ENCODE measurements around the gene SCGB1D2. TPM values are rescaled to one million over a fixed set of nuclear protein-coding genes. Genes with fewer than 3 reads are reported as not detected.
A peak's percentile ranks its signal among the peaks of the same experiment; 100 is the strongest.

Gene SCGB1D2
- total and polyA plus RNA-seq, 9 donors: not detected

DNA sequence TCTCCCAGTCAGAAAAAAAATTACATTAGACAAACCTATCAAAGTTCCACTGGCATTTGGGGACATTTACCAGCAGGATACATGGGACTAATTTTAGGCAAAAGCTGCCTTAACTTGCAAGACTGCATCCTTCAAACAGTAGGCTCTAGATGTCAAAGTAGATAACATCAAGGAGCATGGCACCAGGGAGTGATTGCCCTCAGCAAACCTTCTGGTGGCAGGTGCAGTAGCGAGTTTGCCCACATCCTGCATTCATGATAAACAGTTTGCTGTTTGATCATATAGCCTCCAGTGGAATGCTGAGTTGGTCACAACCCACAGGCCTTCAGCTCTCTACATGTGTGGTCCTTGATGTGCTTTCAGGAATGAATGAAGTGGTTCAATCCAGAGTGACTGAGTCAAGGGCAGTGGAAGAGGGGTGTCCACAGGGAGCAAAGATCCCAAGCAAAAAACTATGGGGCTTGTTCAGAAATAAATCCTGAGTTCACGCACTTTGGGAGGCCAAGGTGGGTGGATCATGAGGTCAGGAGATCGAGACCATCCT, 12.0 kb downstream of the SCGB1D2 start:
- no peaks in the 10 kb centered on the region for H3K4me1 ChIP-seq (ENCODE audit: control insufficient read depth, insufficient read depth, low read length)
- no peaks in the 10 kb centered on the region for H3K36me3 ChIP-seq (ENCODE audit: control insufficient read depth, insufficient read depth, low read length)
- no CpG with 5 or more reads among the region's 3 CpGs for WGBS (ENCODE audit: insufficient coverage)
- H3K9me3 ChIP-seq (replicated peaks; ENCODE audit: control insufficient read depth, low read depth, low read length): peaks cover 18% of the 10 kb centered on the region
- no peak overlapping the region for H3K4me3 ChIP-seq (ENCODE audit: low read length)
- H3K27ac ChIP-seq (ENCODE audit: low read length): no peak overlapping the region
- peaks cover 2% of the 10 kb centered on the region for H3K27me3 ChIP-seq (ENCODE audit: control insufficient read depth, insufficient read depth, low read length)
- no peak for DNase-seq

- no peak for DNase-seq
- Histone ChIP-seq H3K4me1 (ENCODE audit: control insufficient read depth, insufficient read depth, low read length) (no peaks in the 10 kb centered on the region), H3K9me3 (replicated peaks; ENCODE audit: control insufficient read depth, low read depth, low read length) (peaks cover 14% of the 10 kb centered on the region), H3K36me3 (ENCODE audit: control insufficient read depth, insufficient read depth, low read length) (no peaks in the 10 kb centered on the region), H3K27ac (ENCODE audit: low read length) (no peak overlapping the region), H3K4me3 (ENCODE audit: low read length) (no peak overlapping the region), H3K27me3 (ENCODE audit: control insufficient read depth, insufficient read depth, low read length) (peaks cover 2% of the 10 kb centered on the region)
- 90% methylated on average over 1 of the region's 2 CpGs for WGBS (ENCODE audit: insufficient coverage)
These were observed 14.2 kb downstream of the SCGB1D2 start for GRCh38 chr11:62256281-62256680.

DNA sequence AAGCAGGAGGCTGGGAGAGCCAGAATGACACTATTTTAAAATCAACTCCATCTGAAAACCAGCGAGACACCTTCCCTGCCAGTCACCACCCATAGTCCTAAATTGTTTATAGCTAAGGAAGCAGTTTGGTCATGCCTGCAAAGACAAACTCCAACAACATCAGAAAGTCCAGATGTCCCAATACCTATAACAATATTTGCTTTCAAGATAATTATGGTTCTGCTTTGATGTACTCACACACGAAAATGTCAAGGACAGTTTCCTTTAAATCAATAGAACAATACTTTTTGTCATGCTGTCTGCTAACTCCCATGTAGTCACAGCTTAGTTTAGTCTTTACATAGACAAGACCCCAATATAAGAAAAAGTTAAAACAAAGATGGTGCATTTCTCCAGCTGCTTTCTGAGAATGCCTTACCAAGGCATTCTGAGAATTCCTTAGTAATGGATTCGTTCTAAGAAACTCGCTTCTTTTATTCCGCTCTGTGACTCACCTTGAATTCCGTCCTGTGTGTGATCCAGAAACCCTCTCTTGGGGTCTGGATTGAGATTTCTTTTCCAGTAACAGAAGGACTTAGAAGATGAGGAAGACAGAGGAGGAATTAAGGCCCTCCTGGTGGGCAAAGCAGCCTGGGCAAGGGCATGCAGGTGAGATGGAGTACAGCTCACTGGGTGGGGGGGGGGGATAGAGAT, 18.4 kb downstream of the SCGB1D2 start:
- Histone ChIP-seq H3K4me1 (ENCODE audit: control insufficient read depth, insufficient read depth, low read length) (no peaks in the 10 kb centered on the region), H3K36me3 (ENCODE audit: control insufficient read depth, insufficient read depth, low read length) (no peaks in the 10 kb centered on the region), H3K27ac (ENCODE audit: low read length) (no peak overlapping the region), H3K9me3 (replicated peaks; ENCODE audit: control insufficient read depth, low read depth, low read length) (no peaks in the 10 kb centered on the region), H3K4me3 (ENCODE audit: low read length) (no peak overlapping the region), H3K27me3 (ENCODE audit: control insufficient read depth, insufficient read depth, low read length) (no peaks in the 10 kb centered on the region)
- no peak for DNase-seq
- WGBS (ENCODE audit: insufficient coverage): 83% methylated on average over 1 of the region's 6 CpGs

DNA sequence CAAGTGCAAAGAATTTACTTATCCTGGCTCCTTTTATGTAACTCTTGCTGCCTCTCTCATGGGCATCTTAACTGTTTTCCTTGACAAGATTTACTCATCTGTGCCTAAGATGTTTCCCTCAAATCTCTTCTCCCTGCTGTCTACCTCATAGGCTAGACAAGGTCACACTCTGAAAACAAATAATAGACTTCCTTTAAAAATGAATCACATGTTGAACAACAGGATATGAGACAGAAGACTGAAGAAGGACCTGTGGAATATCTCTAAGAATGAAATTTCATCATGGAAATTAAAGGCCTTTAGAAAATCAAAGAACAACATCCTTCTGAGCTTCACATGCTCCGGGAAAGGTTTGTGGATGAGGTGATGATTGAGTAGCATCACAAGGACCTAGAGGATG, 22.0 kb downstream of the SCGB1D2 start:
- Histone ChIP-seq H3K9me3 (replicated peaks; ENCODE audit: control insufficient read depth, low read depth, low read length) (no peaks in the 10 kb centered on the region), H3K36me3 (ENCODE audit: control insufficient read depth, insufficient read depth, low read length) (no peaks in the 10 kb centered on the region), H3K27ac (ENCODE audit: low read length) (no peak overlapping the region), H3K4me3 (ENCODE audit: low read length) (no peak overlapping the region), H3K4me1 (ENCODE audit: control insufficient read depth, insufficient read depth, low read length) (no peaks in the 10 kb centered on the region), H3K27me3 (ENCODE audit: control insufficient read depth, insufficient read depth, low read length) (no peaks in the 10 kb centered on the region)
- DNase-seq: no peak
- WGBS (ENCODE audit: insufficient coverage): 100% methylated on average over 1 of the region's 1 CpG

GRCh38 chr11:62266558-62266957, 24.5 kb downstream of the SCGB1D2 start:
- no peak overlapping the region for H3K4me3 ChIP-seq (ENCODE audit: low read length)
- H3K4me1 ChIP-seq (ENCODE audit: control insufficient read depth, insufficient read depth, low read length): no peaks in the 10 kb centered on the region
- WGBS (ENCODE audit: insufficient coverage): 75% methylated on average over 4 of the region's 4 CpGs
- no peaks in the 10 kb centered on the region for H3K27me3 ChIP-seq (ENCODE audit: control insufficient read depth, insufficient read depth, low read length)
- H3K9me3 ChIP-seq (replicated peaks; ENCODE audit: control insufficient read depth, low read depth, low read length): no peaks in the 10 kb centered on the region
- H3K36me3 ChIP-seq (ENCODE audit: control insufficient read depth, insufficient read depth, low read length): no peaks in the 10 kb centered on the region
- no peak overlapping the region for H3K27ac ChIP-seq (ENCODE audit: low read length)
- peak; percentile 4 for DNase-seq

- no CpG with 5 or more reads among the region's 1 CpG for WGBS (ENCODE audit: insufficient coverage)
- Histone ChIP-seq H3K27ac (ENCODE audit: low read length) (no peak overlapping the region), H3K4me3 (ENCODE audit: low read length) (no peak overlapping the region), H3K9me3 (replicated peaks; ENCODE audit: control insufficient read depth, low read depth, low read length) (no peaks in the 10 kb centered on the region), H3K4me1 (ENCODE audit: control insufficient read depth, insufficient read depth, low read length) (no peaks in the 10 kb centered on the region), H3K27me3 (ENCODE audit: control insufficient read depth, insufficient read depth, low read length) (no peaks in the 10 kb centered on the region), H3K36me3 (ENCODE audit: control insufficient read depth, insufficient read depth, low read length) (no peaks in the 10 kb centered on the region)
- no peak for DNase-seq
These were observed 25.0 kb downstream of the SCGB1D2 start for GRCh38 chr11:62267050-62267449.

GRCh38 chr11:62267576-62267975, 25.5 kb downstream of the SCGB1D2 start:
- no peaks in the 10 kb centered on the region for H3K4me1 ChIP-seq (ENCODE audit: control insufficient read depth, insufficient read depth, low read length)
- no peaks in the 10 kb centered on the region for H3K9me3 ChIP-seq (replicated peaks; ENCODE audit: control insufficient read depth, low read depth, low read length)
- WGBS (ENCODE audit: insufficient coverage): 60% methylated on average over 1 of the region's 3 CpGs
- no peaks in the 10 kb centered on the region for H3K27me3 ChIP-seq (ENCODE audit: control insufficient read depth, insufficient read depth, low read length)
- no peak overlapping the region for H3K27ac ChIP-seq (ENCODE audit: low read length)
- no peaks in the 10 kb centered on the region for H3K36me3 ChIP-seq (ENCODE audit: control insufficient read depth, insufficient read depth, low read length)
- no peak for DNase-seq
- no peak overlapping the region for H3K4me3 ChIP-seq (ENCODE audit: low read length)

GRCh38 chr11:62269654-62270278, 27.7 kb downstream of the SCGB1D2 start, which contains the start of gene SCGB2A2:
Gene SCGB2A2, plus strand, starts transcription at chr11:62270158. Its CDS starts 59 bp downstream, at chr11:62270217.
- no peak within 1 kb of the TSS for H3K4me3 ChIP-seq (ENCODE audit: low read length)
- WGBS (ENCODE audit: insufficient coverage): 92% methylated on average over 6 of the region's 10 CpGs
- H3K27me3 ChIP-seq (ENCODE audit: control insufficient read depth, insufficient read depth, low read length): no peaks in the 10 kb centered on the region
- no peaks in the 10 kb centered on the region for H3K4me1 ChIP-seq (ENCODE audit: control insufficient read depth, insufficient read depth, low read length)
- DNase-seq: no peak
- no peaks in the 10 kb centered on the region for H3K9me3 ChIP-seq (replicated peaks; ENCODE audit: control insufficient read depth, low read depth, low read length)
- H3K36me3 ChIP-seq (ENCODE audit: control insufficient read depth, insufficient read depth, low read length): no peaks in the 10 kb centered on the region
- no peak within 1 kb of the TSS for H3K27ac ChIP-seq (ENCODE audit: low read length)

GRCh38 chr11:62273284-62273683, 31.2 kb downstream of the SCGB1D2 start:
- 60% methylated on average over 1 of the region's 5 CpGs for WGBS (ENCODE audit: insufficient coverage)
- no peaks in the 10 kb centered on the region for H3K36me3 ChIP-seq (ENCODE audit: control insufficient read depth, insufficient read depth, low read length)
- no peaks in the 10 kb centered on the region for H3K4me1 ChIP-seq (ENCODE audit: control insufficient read depth, insufficient read depth, low read length)
- H3K9me3 ChIP-seq (replicated peaks; ENCODE audit: control insufficient read depth, low read depth, low read length): no peaks in the 10 kb centered on the region
- DNase-seq: no peak
- H3K4me3 ChIP-seq (ENCODE audit: low read length): no peak overlapping the region
- H3K27me3 ChIP-seq (ENCODE audit: control insufficient read depth, insufficient read depth, low read length): no peaks in the 10 kb centered on the region
- H3K27ac ChIP-seq (ENCODE audit: low read length): no peak overlapping the region

DNA sequence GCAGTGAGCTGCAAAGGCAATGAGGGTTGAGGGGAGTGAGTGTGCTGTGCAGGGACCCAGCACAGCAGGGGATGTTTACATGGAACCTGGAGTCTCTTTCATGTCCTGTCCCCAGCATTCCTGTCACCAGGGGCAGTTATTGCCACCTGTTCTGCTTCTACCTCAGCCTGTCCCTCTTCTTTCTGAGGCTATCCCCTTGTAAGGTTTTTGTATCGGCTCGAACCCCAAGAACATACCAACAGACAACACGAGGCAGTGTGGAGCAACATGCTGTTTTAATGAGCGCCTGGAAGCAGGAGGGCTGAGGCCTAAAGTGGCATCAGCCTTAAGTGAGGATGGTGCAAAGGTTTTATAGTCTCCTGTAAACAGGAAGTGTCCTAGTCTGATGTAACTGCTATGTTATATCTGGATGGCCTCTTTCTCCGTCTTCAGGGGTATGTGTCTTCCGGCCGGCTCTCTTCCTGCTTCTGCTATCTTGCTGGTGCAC, 31.8 kb downstream of the SCGB1D2 start:
- Histone ChIP-seq H3K27ac (ENCODE audit: low read length) (no peak overlapping the region), H3K9me3 (replicated peaks; ENCODE audit: control insufficient read depth, low read depth, low read length) (no peaks in the 10 kb centered on the region), H3K36me3 (ENCODE audit: control insufficient read depth, insufficient read depth, low read length) (no peaks in the 10 kb centered on the region), H3K4me1 (ENCODE audit: control insufficient read depth, insufficient read depth, low read length) (no peaks in the 10 kb centered on the region), H3K27me3 (ENCODE audit: control insufficient read depth, insufficient read depth, low read length) (no peaks in the 10 kb centered on the region), H3K4me3 (ENCODE audit: low read length) (no peak overlapping the region)
- no peak for DNase-seq
- WGBS (ENCODE audit: insufficient coverage): 63% methylated on average over 3 of the region's 7 CpGs
